A549 (cell line): ENCODE data around the gene TNFSF11.

Experiments used
- CTCF ChIP-seq: fragments of >200 bp; sonication (Bioruptor Twin); formaldehyde crosslinking; IDR thresholded peaks from 3 replicates; pipeline ENCODE4 v1.5.1; 2016
- MAZ ChIP-seq: fragments of 150-350 bp; IDR thresholded peaks from 2 replicates; pipeline ENCODE4 v1.6.1; 2014; ENCODE audit warnings: antibody characterized with exemption, low read depth, low read length, borderline replicate concordance

- TF ChIP-seq CTCF (no peak), MAZ (no peak)
Observed at GRCh38 chr13:42580644-42581043, 6.7 kb downstream of the TNFSF11 start.
